Type B pancreatic cell (in vitro differentiated cells): Measurements from ENCODE around the gene CNTFR. TPM values are rescaled to one million over a fixed set of nuclear protein-coding genes. Genes with fewer than 3 reads are reported as not detected.
A peak's percentile ranks its signal among the peaks of the same experiment; 100 is the strongest.

Source experiments
- DNase-seq: peaks from one replicate; pipeline ENCODE4 v3.0.0; 2021; ENCODE audit warnings: mixed read lengths; ENCODE audit not compliant: unreplicated experiment; ENCODE audit errors: extremely low spot score
- H3K27ac Mint-ChIP-seq: 2 replicates; pipeline ENCODE4 v1.8.0; 2021; ENCODE audit warnings: mild to moderate bottlenecking, mixed read lengths
- H3K27me3 Mint-ChIP-seq: 2 replicates; pipeline ENCODE4 v1.8.0; 2021; ENCODE audit warnings: mixed read lengths
- H3K36me3 Mint-ChIP-seq: 2 replicates; pipeline ENCODE4 v1.8.0; 2021; ENCODE audit warnings: mixed read lengths
- H3K4me1 Mint-ChIP-seq: one replicate; pipeline ENCODE4 v1.8.0; 2021; ENCODE audit warnings: mixed read lengths; ENCODE audit not compliant: unreplicated experiment
- H3K4me3 Mint-ChIP-seq: 2 replicates; pipeline ENCODE4 v1.8.0; 2021; ENCODE audit warnings: mild to moderate bottlenecking, mixed read lengths
- H3K9me3 Mint-ChIP-seq: 2 replicates; pipeline ENCODE4 v1.8.0; 2021; ENCODE audit warnings: mixed read lengths
- CTCF ChIP-seq: fragments of 200-600 bp; sonication (generic); conservative IDR thresholded peaks from 2 replicates; pipeline ENCODE4 v1.5.0; 2021; ENCODE audit warnings: antibody characterized with exemption, mild to moderate bottlenecking
- total RNA-seq: library from RNA; stranded (reverse); gene quantifications from 2 replicates; pipeline ENCODE4 v1.2.1, GENCODE V29; 2021; ENCODE audit warnings: low replicate concordance

The CNTFR gene
- total RNA-seq, 1 donor from 2014 or later: 24.2 TPM

- H3K9me3 Mint-ChIP-seq: no peaks in the 10 kb centered on the region
- DNase-seq: no peak
- peaks cover 50% of the 10 kb centered on the region for H3K4me1 Mint-ChIP-seq
- peak overlapping the region; percentile 14 for H3K4me3 Mint-ChIP-seq
- peaks cover 42% of the 10 kb centered on the region for H3K27me3 Mint-ChIP-seq
- no peaks in the 10 kb centered on the region for H3K36me3 Mint-ChIP-seq
- TF ChIP-seq CTCF: no peak
- no peak overlapping the region for H3K27ac Mint-ChIP-seq
Measured at GRCh38 chr9:34573599-34574325, 15.8 kb downstream of the CNTFR start.

- H3K36me3 Mint-ChIP-seq: no peaks in the 10 kb centered on the region
- TF ChIP-seq CTCF: no peak
- peaks cover 45% of the 10 kb centered on the region for H3K27me3 Mint-ChIP-seq
Measured at GRCh38 chr9:34572628-34573027, 16.9 kb downstream of the CNTFR start.

GRCh38 chr9:34572092-34572491 lies 17.4 kb downstream of the CNTFR start:
- no peak for DNase-seq
- Mint-ChIP-seq H3K27ac (no peak overlapping the region), H3K9me3 (no peaks in the 10 kb centered on the region), H3K4me3 (no peak overlapping the region), H3K4me1 (peaks cover 47% of the 10 kb centered on the region), H3K36me3 (peaks cover 3% of the 10 kb centered on the region), H3K27me3 (peaks cover 44% of the 10 kb centered on the region)
- no peak for TF ChIP-seq CTCF

More at GRCh38 chr9:34572628-34573027, 16.9 kb downstream of the CNTFR start:
- no peak for DNase-seq
- Mint-ChIP-seq H3K4me3 (no peak overlapping the region), H3K9me3 (no peaks in the 10 kb centered on the region), H3K4me1 (peaks cover 52% of the 10 kb centered on the region), H3K27ac (no peak overlapping the region)

- no peak for DNase-seq
- TF ChIP-seq CTCF: no peak
- Mint-ChIP-seq H3K9me3 (no peaks in the 10 kb centered on the region), H3K4me1 (peaks cover 51% of the 10 kb centered on the region), H3K4me3 (no peak overlapping the region), H3K36me3 (peaks cover 3% of the 10 kb centered on the region), H3K27me3 (peaks cover 43% of the 10 kb centered on the region), H3K27ac (no peak overlapping the region)
Measured at GRCh38 chr9:34571481-34571810, 18.1 kb downstream of the CNTFR start.

GRCh38 chr9:34570809-34571480 lies 18.6 kb downstream of the CNTFR start:
- Mint-ChIP-seq H3K4me1 (peaks cover 46% of the 10 kb centered on the region), H3K36me3 (peaks cover 3% of the 10 kb centered on the region), H3K4me3 (no peak overlapping the region), H3K27me3 (peaks cover 38% of the 10 kb centered on the region), H3K9me3 (no peaks in the 10 kb centered on the region), H3K27ac (peak overlapping the region; percentile 26)
- TF ChIP-seq CTCF: no peak
- DNase-seq: no peak
